Mucosa of descending colon (tissue), 3 donors: ENCODE data around the gene TPD52L1. TPM values are rescaled to one million over a fixed set of nuclear protein-coding genes. Genes with fewer than 3 reads are reported as not detected.
A peak's percentile ranks its signal among the peaks of the same experiment; 100 is the strongest.

Experiments
- ATAC-seq: fragments of 200-7000 bp; cut with Tn5 transposase; one replicate; pipeline ENCODE4 v1.9.1; 2020; ENCODE audit warnings: mild to moderate bottlenecking, moderate library complexity
- DNase-seq, 3 donors: peaks; one replicate each; pipeline ENCODE4 v3.0.0-alpha.2; 2020
- H3K36me3 ChIP-seq: fragments of 200-600 bp; one replicate; pipeline ENCODE4 v1.8.0; 2021; ENCODE audit warnings: low read depth, mild to moderate bottlenecking
- H3K4me1 ChIP-seq: fragments of 200-600 bp; one replicate; pipeline ENCODE4 v1.8.0; 2021; ENCODE audit warnings: low read depth, mild to moderate bottlenecking
- H3K4me3 ChIP-seq: fragments of 200-600 bp; one replicate; pipeline ENCODE4 v1.8.0; 2021; ENCODE audit warnings: mild to moderate bottlenecking
- H3K9me3 ChIP-seq: fragments of 200-600 bp; one replicate; pipeline ENCODE4 v1.8.0; 2021; ENCODE audit warnings: mild to moderate bottlenecking
- CTCF ChIP-seq: fragments of 200-600 bp; IDR thresholded peaks from one replicate; pipeline ENCODE4 v1.8.0; 2022; ENCODE audit warnings: antibody characterized with exemption, mild to moderate bottlenecking
- intact Hi-C, 2 donors: fragments of 100-400 bp; cut with DNase I in 1 of 2; cut with micrococcal nuclease in 1 of 2; formaldehyde crosslinking; loops; one replicate each; pipeline versions ENCODE4 v1.11.0 to v1.11.1; 2022; cut with DNase I, micrococcal nuclease
- long read RNA-seq, 2 donors: library from polyadenylated mRNA; unstranded; transcript quantifications; one replicate each; pipeline ENCODE4 v2.0.0, GENCODE V29; 2019 to 2021
- total RNA-seq, 3 donors: library from RNA; stranded (reverse); fragmentation: NEBNext Ultra II Directional in 2 of 3; extraction: Animal tissue kit (Norgen Biotek cat#: 25700) in 2 of 3; gene quantifications; one replicate each; pipeline versions ENCODE4 v1.2.1 to v1.2.4, GENCODE V29; 2021 to 2023
- donor health status: DM: no; HTN: no; CAD: no; lungs with moderate emphysema.
- donor health status: DM: no; HTN: no; CAD: no.
- donor health status: DM: no; HTN: yes; CAD: no.

TPD52L1 gene
- total RNA-seq, result 10 to 100 TPM; 12.1 to 23.9 (median 22.0) TPM
- long read RNA-seq, donor 1, transcript TPD52L1-202 (5 exons, 2,147 nt), result major isoform, 6 of 24 reads
- long read RNA-seq, donor 1, transcript TPD52L1-203 (6 exons, 1,308 nt), result minor isoform, 5 of 24 reads
- long read RNA-seq, donor 1, partial matches to known transcripts, result 0 of 24 reads
- long read RNA-seq, donor 1, other reads (novel, unspliced or antisense), result 7 of 24 reads
- long read RNA-seq, donor 2, partial matches to known transcripts, result 0 of 5 reads
- long read RNA-seq, donor 2, other reads (novel, unspliced or antisense), result 1 of 5 reads

GRCh38 chr6:125153391-125154117 lies at the start of gene TPD52L1:
TSS of gene TPD52L1 (plus strand) at chr6:125153773. CDS start at chr6:125153952, 179 bp downstream.
- H3K9me3 ChIP-seq, result no peaks in the 10 kb centered on the region
- peaks cover 2% of the 10 kb centered on the region for H3K4me1 ChIP-seq
- TF ChIP-seq CTCF, result peak; percentile 60
- peak; percentile 98 for ATAC-seq
- intact Hi-C loops, result no loop called here
- peak; percentile 83 to 86 (median 85) for DNase-seq
- no peaks in the 10 kb centered on the region for H3K36me3 ChIP-seq
- H3K4me3 ChIP-seq, result peak within 1 kb of the TSS; percentile 13

DNA sequence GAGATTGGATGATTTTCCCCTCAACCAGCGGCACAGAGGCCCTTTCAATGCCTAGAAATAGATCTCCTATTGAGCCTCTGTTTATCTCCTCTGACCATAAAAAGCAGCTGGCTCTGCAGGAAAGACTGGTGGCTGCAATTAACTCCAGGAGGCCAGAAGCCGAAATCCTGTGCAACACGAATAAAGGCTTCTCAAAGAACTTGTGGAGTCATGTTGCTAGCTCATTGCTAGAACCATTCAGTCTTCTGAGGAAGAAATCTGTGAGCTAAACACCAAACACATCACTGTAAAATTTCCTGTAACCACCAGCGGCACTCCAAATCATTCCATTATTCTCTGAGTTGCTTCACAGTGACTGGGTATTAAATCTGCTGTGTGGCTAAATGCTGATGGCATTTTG lies 49.1 kb upstream of the TPD52L1 start:
- H3K4me1 ChIP-seq, result no peaks in the 10 kb centered on the region
- intact Hi-C loops, result loop anchor here in 1 of 2 donors (10.0 kb wide), 1 partner anchor 140 kb away; the partner anchor contains the start of gene RNF217
- H3K4me3 ChIP-seq, result no peak overlapping the region
- H3K36me3 ChIP-seq, result no peaks in the 10 kb centered on the region
- ATAC-seq (no peak), DNase-seq (no peak)
- TF ChIP-seq CTCF, result no peak
- H3K9me3 ChIP-seq, result no peaks in the 10 kb centered on the region

- intact Hi-C loops, result loop anchor here in 1 of 2 donors (10.0 kb wide), 1 partner anchor 142 kb away; the partner anchor contains the start of gene RNF217
- Histone ChIP-seq H3K4me3 (no peak overlapping the region), H3K36me3 (no peaks in the 10 kb centered on the region), H3K9me3 (peaks cover 23% of the 10 kb centered on the region), H3K4me1 (no peaks in the 10 kb centered on the region)
- no peak for TF ChIP-seq CTCF
- ATAC-seq, result no peak
- no peak for DNase-seq
Measured at GRCh38 chr6:125107048-125107447, 46.5 kb upstream of the TPD52L1 start.

DNA sequence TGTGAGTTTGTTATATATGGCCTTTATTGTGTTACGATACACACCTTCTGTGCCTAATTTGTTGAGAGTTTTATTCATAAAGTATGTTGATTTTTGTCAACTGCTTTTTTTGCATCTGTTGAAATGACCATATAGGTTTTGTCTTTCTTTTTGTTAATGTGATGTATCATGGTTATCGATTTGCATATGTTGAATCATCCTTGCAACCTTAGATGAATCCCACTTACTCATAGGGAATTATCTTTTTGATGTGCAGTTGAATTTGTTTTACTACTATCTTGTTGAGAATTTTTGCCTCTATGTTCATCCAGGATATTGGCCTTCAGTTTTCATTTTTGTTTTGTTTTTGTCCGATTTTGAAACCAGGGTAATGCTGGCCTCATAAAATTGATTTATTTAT lies 45.7 kb upstream of the TPD52L1 start:
- TF ChIP-seq CTCF, result no peak
- H3K4me3 ChIP-seq, result no peak overlapping the region
- H3K36me3 ChIP-seq, result no peaks in the 10 kb centered on the region
- H3K9me3 ChIP-seq, result peaks cover 23% of the 10 kb centered on the region
- no peak for ATAC-seq
- H3K4me1 ChIP-seq, result no peaks in the 10 kb centered on the region
- intact Hi-C loops, result loop anchor here in 1 of 2 donors (10.0 kb wide), 1 partner anchor 143 kb away; the partner anchor contains the start of gene RNF217
- DNase-seq, result no peak

GRCh38 chr6:125110056-125110455 lies 43.5 kb upstream of the TPD52L1 start:
- no peak for ATAC-seq
- no peak for DNase-seq
- H3K9me3 ChIP-seq, result peaks cover 23% of the 10 kb centered on the region
- no peaks in the 10 kb centered on the region for H3K4me1 ChIP-seq
- intact Hi-C loops, result loop anchor here in 1 of 2 donors (5.0 kb wide), 1 partner anchor 243 kb away; no protein-coding TSS in a partner anchor
- no peak overlapping the region for H3K4me3 ChIP-seq
- no peak for TF ChIP-seq CTCF
- H3K36me3 ChIP-seq, result no peaks in the 10 kb centered on the region
